PC-3 (cell line): ENCODE data around the gene MTX1.
"Not testable (repeated sequence)": the region's sequence is repeated elsewhere in the genome, so short reads cannot be mapped to it uniquely, and the experiment has no call there.

Experiments
- CTCF ChIP-seq: fragments of 300-600 bp; sonication (generic); conservative IDR thresholded peaks from 2 replicates; pipeline ENCODE4 v1.5.1; 2017; ENCODE audit warnings: antibody characterized with exemption, low read depth, mild to moderate bottlenecking, low read length
- EZH2 ChIP-seq: fragments of 300-600 bp; sonication (generic); IDR thresholded peaks from one replicate; pipeline ENCODE4 v1.6.1; 2017; ENCODE audit warnings: antibody characterized with exemption, mild to moderate bottlenecking, low read length; ENCODE audit not compliant: unreplicated experiment
- EZH2phosphoT487 ChIP-seq: fragments of 300-600 bp; sonication (generic); IDR thresholded peaks from 2 replicates; pipeline ENCODE4 v1.6.1; 2018; ENCODE audit warnings: mild to moderate bottlenecking, antibody characterized with exemption, low read length, borderline replicate concordance

- TF ChIP-seq CTCF, EZH2, EZH2phosphoT487: not testable (repeated sequence)
Measured at GRCh38 chr1:155193991-155194240, 14.6 kb upstream of the MTX1 start.
